A172 (cell line): ENCODE measurements around the gene RHD. TPM values are rescaled to one million over a fixed set of nuclear protein-coding genes. Genes with fewer than 3 reads are reported as not detected.
"Not testable (repeated sequence)": the region's sequence is repeated elsewhere in the genome, so short reads cannot be mapped to it uniquely, and the experiment has no call there.

Experiments used
- DNase-seq: peaks from one replicate; pipeline ENCODE4 v3.0.0-alpha.2; 2015; ENCODE audit warnings: low spot score
- total RNA-seq: library from RNA; depleted of rRNA; stranded (reverse); fragments of >200 nt; shearing (Covaris generic); gene quantifications from 2 replicates; pipeline ENCODE4 v1.2.3, GENCODE V29; 2014; rRNA removed

Gene RHD
- total RNA-seq: not detected in 2 replicates

DNA sequence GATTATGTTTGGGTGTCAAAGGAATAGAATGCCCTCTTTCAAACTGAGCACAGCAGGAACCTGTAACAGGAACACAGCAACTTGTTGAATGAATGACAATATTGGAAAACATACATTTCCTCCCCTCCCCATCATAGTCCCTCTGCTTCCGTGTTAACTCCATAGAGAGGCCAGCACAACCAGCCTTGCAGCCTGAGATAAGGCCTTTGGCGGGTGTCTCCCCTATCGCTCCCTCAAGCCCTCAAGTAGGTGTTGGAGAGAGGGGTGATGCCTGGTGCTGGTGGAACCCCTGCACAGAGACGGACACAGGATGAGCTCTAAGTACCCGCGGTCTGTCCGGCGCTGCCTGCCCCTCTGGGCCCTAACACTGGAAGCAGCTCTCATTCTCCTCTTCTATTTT, at the start of gene RHD:
Gene RHD, plus strand, starts transcription at position 272 of the 400 bp plus-strand sequence. Its CDS starts 39 bp downstream, at position 311.
- not testable (repeated sequence) for DNase-seq

DNA sequence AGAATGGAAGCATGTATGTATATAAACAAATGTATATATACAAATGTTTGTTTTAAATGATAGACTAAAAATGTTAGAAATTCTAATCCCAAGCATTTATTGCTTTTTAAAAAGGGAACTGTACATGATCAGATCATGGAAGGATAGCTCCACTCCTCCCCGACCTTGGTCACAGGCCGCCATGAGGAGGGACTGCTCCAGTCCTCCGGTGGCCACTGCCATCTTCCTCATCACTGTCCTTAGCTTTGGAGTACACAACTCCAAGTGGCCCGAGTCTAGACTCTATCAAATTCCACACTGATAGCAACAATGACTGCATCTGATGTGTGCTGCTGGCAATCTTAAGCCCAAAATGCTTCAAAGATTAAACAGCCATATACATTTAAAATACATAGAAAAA, 49.7 kb upstream of the RHD start:
- DNase-seq: no peak

DNA sequence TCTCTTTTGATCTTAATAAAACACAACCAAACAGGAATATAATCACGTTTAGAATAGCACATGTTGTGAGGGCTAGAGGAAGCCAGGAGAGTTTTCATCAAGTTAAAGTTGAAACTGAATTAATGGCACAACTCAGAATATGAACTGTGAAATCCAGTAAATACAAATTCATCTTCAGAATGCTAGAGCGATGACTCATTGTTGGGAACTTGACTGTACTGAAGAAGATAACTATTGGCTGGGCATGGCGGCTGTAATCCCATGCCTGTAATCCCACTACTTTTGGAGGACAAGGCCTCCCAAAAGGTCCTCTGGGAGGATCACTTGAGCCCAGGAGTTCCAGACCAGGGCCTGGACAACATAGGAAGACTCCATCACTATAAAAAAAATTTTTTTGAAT, 48.8 kb upstream of the RHD start:
- DNase-seq: no peak

DNA sequence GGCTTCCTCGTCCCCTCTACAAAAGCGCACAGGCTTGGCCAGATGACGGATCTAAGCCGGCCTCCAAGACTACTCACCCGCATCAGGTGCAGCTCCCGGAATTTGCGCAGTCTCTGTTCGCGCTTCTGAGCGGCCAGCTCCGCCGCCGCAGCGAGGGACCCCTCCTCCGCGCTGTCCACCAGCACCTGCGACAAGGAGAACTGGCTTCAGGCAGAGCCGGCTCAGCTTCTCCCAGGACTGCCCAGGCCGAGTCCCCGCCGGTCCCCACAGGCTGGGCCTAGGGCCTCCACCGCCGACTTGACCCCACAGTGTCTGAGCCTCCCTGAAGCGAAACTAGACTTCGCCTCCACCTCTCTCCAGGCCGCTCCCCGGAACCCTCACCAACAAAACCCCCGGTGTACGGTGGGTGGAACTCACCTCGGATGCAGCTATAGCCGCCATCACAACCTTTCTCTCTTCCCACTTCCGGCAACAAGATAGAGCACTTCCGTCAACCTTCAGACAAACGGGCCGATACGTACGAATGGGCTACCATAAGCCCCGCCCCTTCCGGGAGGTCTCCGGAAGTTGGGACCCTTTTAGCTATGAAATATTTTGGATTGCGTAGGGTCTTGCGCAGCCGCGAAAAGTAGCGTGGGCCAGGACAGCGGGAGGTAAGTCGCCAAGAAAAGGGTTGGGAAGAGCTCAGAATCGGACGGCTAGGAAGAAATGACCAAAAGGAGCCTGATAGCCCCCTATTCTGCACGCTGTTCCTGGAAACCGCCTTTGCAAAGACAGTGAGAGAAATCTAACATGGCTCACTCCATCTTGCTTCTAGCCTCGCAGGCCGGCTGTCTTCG, 40.1 kb upstream of the RHD start, which contains the start of gene SYF2:
Gene SYF2, minus strand, starts transcription at position 476 of the 839 bp plus-strand sequence. Its CDS starts 35 bp downstream, at position 441.
- DNase-seq: peak; percentile 78

DNA sequence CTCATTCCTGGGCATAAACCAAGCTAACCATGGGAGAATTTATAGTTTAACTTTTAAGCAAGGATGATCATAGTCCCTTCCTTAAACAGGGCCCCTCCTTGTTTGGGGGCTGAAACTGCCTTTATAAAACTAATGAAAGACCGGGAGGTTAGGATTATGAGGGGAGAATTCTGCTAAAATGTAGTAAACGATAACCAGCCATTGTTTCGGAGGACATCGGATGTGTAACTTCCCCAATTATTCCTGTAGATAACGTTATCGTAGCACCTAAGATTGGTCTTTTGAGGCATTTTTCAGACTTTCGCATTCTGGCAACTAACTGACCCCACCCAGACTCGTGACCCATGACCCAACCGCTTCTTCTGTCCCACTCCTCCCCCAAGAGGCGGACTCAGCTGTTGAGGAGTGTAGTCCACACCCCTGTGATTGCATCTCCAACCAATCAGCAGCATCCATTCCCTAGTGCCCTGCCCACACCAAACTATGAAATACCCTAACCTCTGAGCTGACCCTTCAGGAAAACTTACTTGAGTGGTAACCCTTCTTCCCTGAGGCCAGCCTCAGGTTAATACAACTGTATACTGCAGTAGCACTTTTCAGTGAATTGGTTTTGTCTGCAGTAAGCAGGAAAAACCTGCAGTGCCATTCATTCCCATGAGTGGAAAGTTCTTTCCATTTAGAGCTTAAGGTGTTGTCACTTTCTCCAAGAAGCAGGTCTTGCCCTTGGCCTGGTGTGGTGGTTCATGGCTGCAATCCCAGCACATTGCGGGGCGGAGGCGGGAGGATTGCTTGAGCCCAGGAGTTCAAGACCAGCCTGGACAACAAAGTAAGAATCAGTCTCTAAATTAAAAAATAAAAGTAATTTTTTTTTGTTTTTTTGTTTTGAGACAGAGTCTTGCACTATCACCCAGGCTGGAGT, 39.2 kb upstream of the RHD start:
- DNase-seq: peak; percentile 82

DNA sequence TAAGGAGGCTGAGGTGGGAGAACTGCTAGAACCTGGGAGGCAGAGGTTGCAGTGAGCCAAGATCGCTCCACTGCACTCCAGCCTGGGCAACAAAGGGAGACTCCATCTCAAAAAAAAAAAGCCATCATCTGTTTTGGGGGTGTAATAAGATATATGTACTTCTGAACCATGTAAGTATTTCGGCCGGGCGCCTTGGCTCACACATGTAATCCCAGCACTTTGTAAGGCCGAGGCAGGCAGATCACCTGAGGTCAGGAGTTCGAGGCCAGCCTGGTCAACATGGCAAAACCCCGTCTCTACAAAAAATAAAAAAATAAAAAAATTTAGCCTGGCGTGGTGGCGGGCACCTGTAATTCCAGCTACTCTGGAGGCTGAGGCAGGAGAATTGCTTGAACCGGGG, 36.9 kb upstream of the RHD start:
- not testable (repeated sequence) for DNase-seq

DNA sequence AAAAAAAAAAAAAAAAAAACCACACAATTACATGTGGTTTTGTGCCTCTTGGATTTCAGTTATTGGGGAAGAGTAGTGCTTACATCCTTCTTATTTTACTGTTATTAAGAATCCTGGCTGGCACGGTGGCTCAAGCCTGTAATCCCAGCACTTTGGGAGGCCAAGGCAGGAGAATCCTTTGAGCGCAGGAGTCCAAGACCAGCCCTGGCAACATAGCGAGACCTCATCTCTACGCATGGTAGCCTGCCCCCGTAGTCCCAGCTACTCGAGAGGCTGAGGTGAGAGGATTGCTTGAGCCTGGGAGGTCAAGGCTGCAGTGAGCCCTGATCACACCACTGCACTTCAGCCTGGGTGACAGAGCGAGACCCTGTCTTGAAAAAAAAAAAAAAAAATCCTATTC, 36.0 kb upstream of the RHD start:
- DNase-seq: not testable (repeated sequence)

DNA sequence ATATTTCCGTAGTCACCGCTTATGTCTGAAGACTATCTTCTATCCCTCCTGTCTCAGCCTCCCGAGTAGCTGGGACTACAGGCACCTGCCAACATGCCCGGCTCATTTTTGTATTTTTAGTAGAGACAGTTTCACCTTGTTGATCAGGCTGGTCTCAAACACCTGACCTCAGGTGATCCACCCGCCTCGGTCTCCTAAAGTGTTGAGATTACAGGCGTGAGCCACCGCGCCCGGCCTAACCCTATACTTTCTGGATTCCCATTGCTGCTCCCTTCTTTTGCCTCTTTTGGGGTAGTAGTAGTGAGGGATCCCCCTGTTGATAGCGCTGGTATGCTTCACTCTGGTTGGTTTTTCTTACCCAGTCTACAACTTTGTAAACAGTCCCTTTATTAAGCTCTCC, 34.3 kb upstream of the RHD start:
- no peak for DNase-seq

DNA sequence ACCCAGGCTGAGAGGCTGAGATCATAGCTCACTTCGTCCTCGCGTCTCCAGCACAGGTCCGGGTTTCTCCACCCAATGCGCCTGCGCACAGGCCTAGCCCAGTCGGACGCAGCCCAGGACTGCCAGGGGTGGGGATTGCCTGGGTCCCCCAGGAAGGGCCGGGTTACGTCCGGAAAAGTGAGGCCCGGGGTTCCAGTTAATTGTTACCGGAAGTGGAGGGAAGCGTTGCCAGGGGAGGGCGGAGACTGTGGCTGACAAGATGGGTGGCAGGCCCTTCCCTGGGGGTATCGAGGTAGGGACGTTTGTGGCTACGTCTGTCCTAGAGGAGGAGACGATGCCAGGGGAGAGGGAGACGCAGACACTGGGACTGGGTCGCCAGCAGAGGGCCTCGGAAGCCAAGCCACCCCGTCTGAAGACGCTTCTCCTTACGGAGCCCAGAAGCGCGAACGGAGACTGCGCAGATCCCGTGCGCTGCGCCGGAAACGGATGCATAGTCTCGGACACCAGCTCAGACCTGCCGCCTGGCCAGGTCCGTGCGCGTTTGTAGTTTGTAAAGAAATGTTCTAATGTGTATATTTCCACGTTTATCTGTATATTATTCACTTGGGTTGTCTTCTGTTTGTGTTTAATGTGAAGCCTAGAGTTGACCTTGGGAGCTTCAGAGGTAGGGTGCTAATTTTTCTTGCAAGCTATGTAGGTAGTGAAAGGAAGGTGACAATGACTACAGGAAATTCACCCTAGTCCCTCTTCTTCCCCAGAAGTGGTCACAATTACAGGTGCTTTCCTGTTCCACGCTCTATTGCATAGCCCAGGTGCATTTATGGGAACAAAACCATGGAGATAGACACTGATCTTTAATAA, 32.4 kb upstream of the RHD start:
- DNase-seq: peak; percentile 80

DNA sequence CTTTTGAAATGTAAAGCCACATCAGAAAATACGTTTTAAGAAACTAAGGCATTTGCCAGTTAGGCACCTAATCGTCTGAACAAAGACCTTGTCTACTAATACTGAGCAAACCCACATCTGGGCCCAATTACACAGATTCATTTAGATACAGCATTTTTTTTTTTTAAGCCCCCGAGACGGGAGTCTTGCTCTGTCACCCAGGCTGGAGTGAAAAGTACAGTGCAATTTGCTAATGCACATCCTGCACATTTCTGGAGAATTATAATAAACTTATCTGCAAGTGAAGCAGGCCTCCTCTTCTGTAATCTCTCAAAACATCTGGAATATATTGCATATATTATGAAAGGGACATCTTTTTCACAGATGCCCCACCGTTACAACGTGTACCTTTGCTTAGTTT, 28.4 kb upstream of the RHD start:
- no peak for DNase-seq

DNA sequence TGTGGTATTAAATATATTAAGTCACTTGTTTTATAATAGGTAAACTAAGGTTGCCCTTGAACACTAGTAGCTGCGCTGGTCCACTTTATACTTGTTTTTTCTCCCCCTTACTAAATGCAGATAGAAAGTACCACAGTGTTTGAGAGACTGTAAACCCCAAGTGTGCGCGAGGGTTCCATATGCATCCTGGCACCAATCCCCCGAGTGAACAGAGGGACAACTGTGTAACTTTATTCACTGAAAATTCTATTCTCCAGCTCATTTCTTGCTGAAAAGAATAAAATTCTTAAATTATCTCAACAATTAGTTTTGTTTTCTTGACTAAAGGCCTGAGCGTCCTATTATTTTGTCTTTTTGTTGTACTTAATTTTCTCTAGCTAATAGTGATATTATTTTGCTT, 26.9 kb upstream of the RHD start:
- no peak for DNase-seq

DNA sequence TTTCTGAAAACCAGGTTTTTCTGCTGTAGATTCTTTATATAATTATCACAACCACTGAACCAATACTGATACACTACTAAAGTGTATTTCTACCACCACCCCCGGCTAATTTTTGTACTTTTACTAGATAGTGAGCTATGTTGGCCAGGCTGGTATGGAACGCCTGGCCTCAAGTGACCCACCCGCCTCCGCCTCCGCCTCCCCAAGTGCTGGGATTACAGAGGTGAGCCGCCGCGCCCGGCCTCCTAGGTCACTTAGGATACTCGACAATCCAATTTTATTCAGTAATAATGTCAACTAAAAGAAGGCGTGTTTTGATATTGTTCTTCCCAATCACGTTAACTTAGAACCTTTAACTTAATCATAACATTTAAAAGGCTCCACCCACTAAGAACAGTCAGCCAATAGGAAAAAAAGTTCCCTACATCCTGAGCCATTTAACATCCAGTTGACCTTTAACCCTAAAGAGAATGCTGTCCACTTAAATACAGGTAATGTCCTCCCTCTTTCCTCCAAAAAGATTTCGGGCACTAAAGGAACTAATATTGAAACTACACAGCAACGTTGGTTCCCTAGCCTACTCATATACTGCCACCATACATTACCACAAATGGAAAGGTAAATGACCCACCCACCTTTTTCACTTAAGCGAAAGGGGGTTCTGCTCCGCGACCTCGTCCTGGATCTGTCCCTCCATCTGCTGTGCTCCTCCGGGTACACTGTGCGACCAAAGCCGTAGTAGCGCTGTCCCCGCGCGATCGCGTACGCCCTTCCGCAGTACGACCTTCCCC, 26.3 kb upstream of the RHD start:
- no peak for DNase-seq

DNA sequence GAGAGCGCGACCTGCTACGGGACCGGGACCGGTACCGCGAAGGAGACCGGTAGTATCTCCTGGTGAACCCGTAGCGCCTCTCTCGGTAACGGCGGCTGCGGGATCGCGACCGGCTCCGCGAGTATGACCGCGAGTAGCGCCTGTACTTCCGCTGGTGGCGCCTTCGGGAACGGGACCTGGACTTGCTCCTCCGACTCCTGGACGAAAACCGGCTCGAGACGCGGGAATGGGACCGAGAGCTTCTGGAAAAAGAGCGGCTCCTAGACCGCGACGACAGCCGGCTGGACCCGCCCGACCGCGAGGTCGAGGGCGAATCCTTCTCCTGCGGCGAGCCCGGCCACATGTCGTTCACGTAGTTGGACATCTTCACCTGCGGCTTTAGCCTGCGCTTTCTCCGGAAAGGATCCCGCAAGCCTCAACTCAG, 25.7 kb upstream of the RHD start:
- DNase-seq: no peak

DNA sequence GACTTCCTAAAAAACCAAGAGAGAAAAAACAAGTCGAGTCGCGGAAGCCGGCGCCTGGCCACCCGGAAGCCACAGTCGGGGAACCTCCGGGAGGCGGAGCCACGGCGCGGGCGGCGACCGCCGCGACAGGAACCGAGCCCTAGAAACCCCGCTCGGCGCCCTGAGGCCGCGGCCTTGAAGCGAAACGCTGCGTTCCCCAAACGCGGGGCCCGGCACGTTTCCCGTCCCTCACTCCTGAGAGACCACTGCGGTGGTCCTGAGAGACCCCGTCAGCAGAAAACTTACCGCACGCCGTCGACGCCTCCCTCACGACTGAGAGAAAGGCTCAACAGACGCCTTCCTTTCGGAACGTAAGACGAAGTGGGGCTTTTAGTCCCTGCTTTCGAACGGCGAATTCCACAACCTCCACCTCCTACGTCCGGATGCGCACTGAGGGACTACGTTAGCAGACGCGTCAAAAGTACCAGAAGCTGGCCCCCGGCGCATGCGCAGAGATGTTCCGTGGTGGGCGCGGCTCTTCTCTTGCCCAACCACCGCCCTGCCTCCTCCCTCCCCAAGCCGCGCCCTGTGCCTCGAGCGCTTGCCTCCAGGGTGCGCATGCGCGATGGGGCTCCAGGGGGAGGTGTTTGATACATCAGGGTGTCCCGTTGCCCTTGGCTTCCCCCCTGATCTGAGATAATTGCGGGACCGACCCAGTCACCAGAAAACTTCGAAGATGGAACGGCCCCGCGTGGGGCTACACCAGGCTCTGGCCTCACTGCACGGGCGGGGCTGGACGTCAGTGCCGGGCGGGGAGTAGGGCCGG, 25.1 kb upstream of the RHD start, which contains the start of gene RSRP1:
Gene RSRP1, minus strand, starts transcription at position 431 of the 805 bp plus-strand sequence. CDS start 491 bp downstream, outside the sequence.
- peak; percentile 94 for DNase-seq

DNA sequence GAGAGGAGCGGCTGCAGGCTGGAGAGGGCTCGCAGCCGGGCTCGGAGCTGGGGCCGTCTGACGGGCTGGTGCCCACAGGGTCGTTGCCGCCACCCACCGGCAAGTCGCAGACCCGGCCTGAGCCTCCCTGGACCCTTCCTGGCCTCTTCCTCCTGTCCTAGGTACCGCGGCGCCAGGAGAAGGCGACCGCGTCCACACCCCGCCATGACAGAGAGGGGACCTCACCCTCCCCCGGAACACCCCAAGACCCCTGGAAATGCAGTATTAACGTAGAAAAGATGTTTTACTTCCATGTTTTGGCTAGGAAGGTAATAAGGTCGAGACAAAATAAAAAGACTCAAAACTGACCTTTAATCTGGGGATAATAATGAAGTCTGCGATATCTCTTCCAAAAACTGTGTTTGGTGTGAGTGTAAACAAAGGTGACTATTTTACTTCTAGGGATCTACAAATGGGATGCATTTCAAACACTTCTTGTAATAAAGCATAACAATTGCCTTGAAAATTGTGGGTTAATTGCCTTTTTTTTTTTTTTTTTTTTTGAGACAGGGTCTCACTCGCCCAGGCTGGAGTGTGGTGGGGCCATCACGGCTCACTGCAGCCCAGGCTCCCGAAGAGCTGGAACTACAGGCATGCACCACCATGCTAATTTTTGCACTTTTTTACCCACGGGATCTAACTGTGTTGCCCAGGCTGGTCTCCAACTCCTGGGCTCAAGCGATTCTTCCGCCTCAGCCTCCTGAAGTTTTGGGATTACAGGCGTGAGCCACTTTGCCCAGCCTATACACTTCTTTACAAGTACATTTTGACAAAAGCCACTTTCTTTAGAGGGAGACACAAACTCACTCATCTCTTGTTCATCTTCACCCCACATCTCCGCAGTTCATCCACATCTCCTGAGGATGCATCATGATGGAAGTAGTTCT, 24.2 kb upstream of the RHD start:
- no peak for DNase-seq

DNA sequence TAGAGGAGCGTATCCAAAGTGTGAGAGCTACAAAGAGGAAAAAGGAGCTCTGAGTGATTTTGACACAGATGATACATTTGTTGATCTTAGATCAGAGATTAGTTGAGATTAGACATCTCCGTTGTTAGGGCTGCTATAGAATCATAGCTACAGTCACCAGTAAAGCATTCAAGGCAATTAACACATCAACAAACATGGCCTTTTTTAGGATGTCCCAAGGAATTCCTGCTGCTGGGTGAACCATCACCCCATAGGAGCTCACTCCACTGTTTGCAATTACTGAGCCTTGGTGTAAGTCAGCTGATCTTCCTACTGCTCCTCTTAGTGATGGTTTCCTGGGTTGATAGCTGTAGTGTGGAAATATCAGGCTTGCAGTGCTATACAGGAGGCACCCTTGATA, 18.4 kb upstream of the RHD start:
- peak; percentile 28 for DNase-seq

DNA sequence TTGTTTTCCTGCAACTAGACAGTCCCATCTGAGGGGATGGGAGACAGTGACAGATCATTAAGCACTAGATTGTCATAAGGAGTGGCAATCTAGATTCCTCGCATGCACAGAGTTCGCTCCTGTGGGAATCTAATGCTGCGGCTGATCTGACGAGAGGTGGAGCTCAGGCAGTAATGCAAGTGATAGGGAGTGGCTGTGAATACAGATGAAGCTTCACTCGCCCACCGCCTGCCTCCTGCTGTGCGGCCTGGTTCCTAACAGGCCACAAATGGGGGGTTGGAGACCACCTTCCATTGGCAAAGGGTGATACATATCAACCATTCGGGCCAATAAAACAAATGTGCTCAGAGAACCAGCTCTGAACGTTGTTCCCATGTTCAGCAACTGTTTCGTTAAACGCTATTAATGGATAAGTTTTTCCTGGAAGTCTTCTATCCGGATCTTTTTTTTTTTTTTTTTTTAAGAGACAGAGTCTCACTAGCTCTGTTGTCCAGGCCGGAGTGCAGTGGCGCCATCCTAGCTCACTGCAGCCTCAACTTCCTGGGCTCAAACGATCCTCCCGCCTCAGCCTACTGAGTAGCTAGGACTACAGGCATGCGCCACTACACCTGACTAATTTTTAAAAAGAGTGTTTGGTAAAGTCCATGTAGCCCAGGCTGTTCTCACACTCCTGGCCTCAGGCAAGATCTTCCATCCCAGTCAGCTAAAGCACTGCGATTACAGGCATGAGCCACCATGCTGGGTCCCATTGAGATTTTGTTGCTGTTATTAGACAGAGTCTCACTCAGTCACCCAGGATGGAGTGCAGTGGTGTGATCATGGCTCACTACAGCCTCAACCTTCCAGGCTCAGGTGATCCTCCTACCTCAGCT, 16.4 kb upstream of the RHD start:
- DNase-seq: no peak

DNA sequence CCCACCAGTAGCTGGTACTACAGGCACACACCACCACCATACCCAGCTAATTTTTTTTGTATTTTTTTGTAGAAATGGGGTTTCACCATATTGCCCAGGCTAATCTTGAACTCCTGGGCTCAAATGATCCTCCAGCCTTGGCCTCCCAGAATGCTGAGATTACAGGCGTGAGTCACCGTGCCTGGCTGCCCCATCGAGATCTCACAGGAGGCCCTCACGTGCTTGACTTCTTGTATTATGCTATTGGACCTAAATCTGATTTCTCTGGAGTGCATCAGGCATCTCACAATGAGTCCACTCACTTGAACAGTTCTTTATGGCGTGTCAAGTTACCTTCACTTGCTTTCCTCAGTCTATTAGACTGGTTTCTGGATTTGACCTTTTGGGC, 15.7 kb upstream of the RHD start:
- DNase-seq: no peak
